H1 (cell line): Measurements from ENCODE around the gene ZNF148. TPM values are rescaled to one million over a fixed set of nuclear protein-coding genes. Genes with fewer than 3 reads are reported as not detected.

Experiments
- JUND ChIP-seq: IDR thresholded peaks from 2 replicates; pipeline ENCODE4 v1.6.1; 2011; ENCODE audit warnings: mild to moderate bottlenecking, improper control_type of control experiment, low read length
- POLR2AphosphoS5 ChIP-seq: IDR thresholded peaks from 2 replicates; pipeline ENCODE4 v1.6.1; 2011; ENCODE audit warnings: low read depth, low read length
- RBBP5 ChIP-seq: IDR thresholded peaks from 2 replicates; pipeline ENCODE4 v1.7.1; 2012; ENCODE audit warnings: low read depth, mild to moderate bottlenecking, inconsistent platforms, low read length, moderate library complexity, borderline replicate concordance
- RFX5 ChIP-seq: IDR thresholded peaks from 2 replicates; pipeline ENCODE4 v1.6.1; 2011; ENCODE audit warnings: low read depth, low read length, improper control_type of control experiment, borderline replicate concordance
- RXRA ChIP-seq: IDR thresholded peaks from 2 replicates; pipeline ENCODE4 v1.6.1; 2011; ENCODE audit warnings: low read depth, mild to moderate bottlenecking, low read length, moderate library complexity; ENCODE audit not compliant: insufficient read depth
- TEAD4 ChIP-seq: IDR thresholded peaks from 2 replicates; pipeline ENCODE4 v1.6.1; 2012; ENCODE audit warnings: low read depth, low read length, inconsistent platforms, mixed read lengths
- USF2 ChIP-seq: IDR thresholded peaks from 2 replicates; pipeline ENCODE4 v1.6.1; 2011; ENCODE audit warnings: low read length, improper control_type of control experiment
- polyA plus RNA-seq, 7 experiments: library from polyadenylated mRNA; depleted of rRNA in 3 of 7; stranded (reverse) in 5 of 7; unstranded in 2 of 7; fragments of >200 nt in 5 of 7; fragments of 200-250 nt in 2 of 7; gene quantifications; 1 replicate in 5 of 7; 2 replicates in 1 of 7; 4 replicates in 1 of 7; pipeline versions ENCODE4 v1.2.1 to v1.2.3, GENCODE V29; 2011 to 2013; ENCODE audit warnings: missing spikeins in 2 of 7, mixed read lengths in 2 of 7
- total RNA-seq: library from RNA; stranded (reverse); fragmentation: NEBNext Ultra II Directional; extraction: Animal tissue kit (Norgen Biotek cat#: 25700); gene quantifications from 2 replicates; pipeline ENCODE4 v1.2.1, GENCODE V29; 2021

Gene ZNF148
- total and polyA plus RNA-seq, 2 of the 8 experiments (the other 6 are each of a cell fraction or from before 2014, with no cell fraction given), result 3.7 to 22.6 TPM

- TF ChIP-seq USF2 (no peak), RFX5 (no peak), RXRA (no peak), POLR2AphosphoS5 (no peak), TEAD4 (no peak), JUND (no peak), RBBP5 (no peak)
Observed at GRCh38 chr3:125213364-125213755, 161.8 kb downstream of the ZNF148 start (continued).
